A673 (cell line): ENCODE measurements around the gene ADAM19.

Source experiments
- EZH2 ChIP-seq: fragments of 200-600 bp; sonication (generic); IDR thresholded peaks from 2 replicates; pipeline ENCODE4 v1.6.1; 2017; ENCODE audit warnings: borderline replicate concordance, low read depth, mild to moderate bottlenecking, mixed read lengths, antibody characterized with exemption, low read length; ENCODE audit not compliant: poor library complexity, severe bottlenecking
- TF ChIP-seq, protein P1 (sequence below): fragments of 300-800, 200-600 bp; sonication (generic); conservative IDR thresholded peaks from 2 replicates; pipeline ENCODE4 v1.5.1; 2017; ENCODE audit warnings: low read depth, mild to moderate bottlenecking, antibody characterized with exemption, low read length, moderate library complexity, mixed read lengths

DNA sequence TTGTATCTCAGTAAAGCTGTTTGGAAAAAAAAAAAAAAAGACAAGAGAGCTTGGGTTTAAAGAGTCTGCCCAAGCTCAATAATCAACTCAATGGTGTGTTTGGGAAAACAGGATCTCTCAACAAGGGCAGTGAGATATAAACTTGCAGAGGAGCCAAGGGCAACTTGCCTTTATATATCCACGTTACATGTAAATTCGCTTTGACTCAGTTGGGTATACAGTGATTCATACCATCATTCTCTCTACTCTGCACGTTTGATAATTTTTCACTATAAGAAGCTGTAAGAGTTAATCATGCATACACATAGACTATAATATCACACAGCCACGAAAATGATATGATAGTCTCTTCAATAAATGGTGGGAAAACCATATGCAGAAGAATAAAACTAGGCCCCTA lies 24.9 kb downstream of the ADAM19 start:
- no peak for TF ChIP-seq EZH2
- TF ChIP-seq, protein P1, sequence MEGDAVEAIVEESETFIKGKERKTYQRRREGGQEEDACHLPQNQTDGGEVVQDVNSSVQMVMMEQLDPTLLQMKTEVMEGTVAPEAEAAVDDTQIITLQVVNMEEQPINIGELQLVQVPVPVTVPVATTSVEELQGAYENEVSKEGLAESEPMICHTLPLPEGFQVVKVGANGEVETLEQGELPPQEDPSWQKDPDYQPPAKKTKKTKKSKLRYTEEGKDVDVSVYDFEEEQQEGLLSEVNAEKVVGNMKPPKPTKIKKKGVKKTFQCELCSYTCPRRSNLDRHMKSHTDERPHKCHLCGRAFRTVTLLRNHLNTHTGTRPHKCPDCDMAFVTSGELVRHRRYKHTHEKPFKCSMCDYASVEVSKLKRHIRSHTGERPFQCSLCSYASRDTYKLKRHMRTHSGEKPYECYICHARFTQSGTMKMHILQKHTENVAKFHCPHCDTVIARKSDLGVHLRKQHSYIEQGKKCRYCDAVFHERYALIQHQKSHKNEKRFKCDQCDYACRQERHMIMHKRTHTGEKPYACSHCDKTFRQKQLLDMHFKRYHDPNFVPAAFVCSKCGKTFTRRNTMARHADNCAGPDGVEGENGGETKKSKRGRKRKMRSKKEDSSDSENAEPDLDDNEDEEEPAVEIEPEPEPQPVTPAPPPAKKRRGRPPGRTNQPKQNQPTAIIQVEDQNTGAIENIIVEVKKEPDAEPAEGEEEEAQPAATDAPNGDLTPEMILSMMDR, result no peak
